SIG-M5 treated with dmso at 0.1 percent for 504 hours (cell line): Measurements from ENCODE around the gene ZNHIT1.

Source experiments
- DNase-seq: peaks from one replicate; lab custom pipeline; 2025; ENCODE audit not compliant: unreplicated experiment; lab: John Stamatoyannopoulos, UW

The ZNHIT1 gene

GRCh38 chr7:101216860-101217387 is 1.0 kb upstream of the ZNHIT1 start:
- DNase-seq: no peak

GRCh38 chr7:101218236-101219125 is 516 bp downstream of the ZNHIT1 start:
- DNase-seq: no peak

GRCh38 chr7:101220295-101220694 is 2.3 kb downstream of the ZNHIT1 start:
- no peak for DNase-seq

DNA sequence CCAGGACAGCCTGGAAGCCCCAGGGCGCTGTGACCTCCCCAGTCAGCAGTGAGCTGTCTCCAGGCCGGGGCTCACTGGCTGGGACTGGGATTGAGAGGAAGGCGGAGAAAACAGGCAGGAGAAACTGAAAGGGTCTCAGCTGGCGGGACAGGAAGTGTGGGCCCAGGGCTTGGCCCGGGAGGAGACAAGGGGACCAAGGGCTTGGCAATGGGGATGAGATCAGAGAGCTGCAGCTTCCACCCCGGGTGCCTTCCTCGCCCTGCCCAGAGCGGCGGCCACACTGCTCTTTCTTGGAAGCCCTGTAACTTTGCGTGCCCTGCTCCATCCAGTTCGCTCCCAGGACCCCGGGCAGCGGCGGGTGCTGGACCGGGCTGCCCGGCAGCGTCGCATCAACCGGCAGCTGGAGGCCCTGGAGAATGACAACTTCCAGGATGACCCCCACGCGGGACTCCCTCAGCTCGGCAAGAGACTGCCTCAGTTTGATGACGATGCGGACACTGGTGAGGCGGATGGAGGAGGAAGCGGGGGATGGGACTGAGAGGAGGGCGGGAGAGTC is 4.4 kb downstream of the ZNHIT1 start:
- DNase-seq: no peak

DNA sequence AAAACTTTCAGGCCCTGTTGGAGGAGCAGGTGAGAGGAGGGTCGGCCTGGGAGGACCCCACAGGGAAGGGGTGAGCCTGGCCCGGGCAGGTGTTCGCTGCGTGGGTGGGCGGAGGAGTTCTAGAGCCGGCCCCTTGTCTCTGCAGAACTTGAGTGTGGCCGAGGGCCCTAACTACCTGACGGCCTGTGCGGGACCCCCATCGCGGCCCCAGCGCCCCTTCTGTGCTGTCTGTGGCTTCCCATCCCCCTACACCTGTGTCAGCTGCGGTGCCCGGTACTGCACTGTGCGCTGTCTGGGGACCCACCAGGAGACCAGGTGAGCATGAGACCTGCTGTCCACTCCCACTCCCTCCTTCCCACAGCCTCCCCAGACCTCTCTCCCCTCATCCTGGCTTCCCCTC is 5.6 kb downstream of the ZNHIT1 start:
- no peak for DNase-seq

DNA sequence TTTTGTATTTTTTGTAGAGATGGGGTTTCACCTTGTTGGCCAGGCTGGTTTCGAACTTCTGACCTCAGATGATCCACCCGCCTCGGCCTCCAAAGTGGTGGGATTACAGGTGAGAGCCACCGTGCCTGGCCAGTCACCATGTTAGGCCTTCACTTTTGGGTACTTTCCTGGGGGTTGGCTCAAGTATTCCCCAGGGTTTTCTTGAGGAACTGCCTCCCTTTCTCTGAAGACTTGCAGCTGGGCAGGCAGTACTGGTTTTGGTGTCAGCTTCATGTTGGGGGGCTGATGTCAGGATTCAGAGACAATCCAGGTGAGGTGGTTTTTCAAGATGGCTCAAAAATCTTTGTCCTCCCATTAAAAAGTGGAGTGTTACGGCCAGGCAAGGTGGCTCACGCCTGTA is 7.7 kb downstream of the ZNHIT1 start:
- DNase-seq: no peak

DNA sequence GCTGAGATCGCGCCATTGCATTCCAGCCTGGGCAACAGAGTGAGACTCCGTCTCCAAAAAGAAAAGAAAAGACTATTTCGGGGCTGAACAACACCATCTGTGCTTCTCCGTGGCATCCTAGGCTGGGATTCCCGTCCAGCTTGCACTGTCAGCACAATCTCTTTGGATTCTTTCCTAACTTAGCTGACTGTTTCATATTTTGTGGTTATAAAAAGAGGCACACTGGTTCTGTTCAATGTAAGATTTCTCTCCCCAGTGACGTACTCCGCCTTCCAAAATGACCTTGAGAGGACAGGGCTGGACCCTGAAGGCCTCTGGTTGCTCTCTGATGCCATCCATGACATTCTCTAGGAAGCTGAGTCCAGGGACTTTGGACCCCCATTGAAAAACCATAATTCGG is 8.8 kb downstream of the ZNHIT1 start:
- DNase-seq: no peak

GRCh38 chr7:101231644-101232043 is 13.7 kb downstream of the ZNHIT1 start:
- DNase-seq: no peak

- DNase-seq: peak; percentile 28
Observed at GRCh38 chr7:101232141-101232850, 14.3 kb downstream of the ZNHIT1 start.

DNA sequence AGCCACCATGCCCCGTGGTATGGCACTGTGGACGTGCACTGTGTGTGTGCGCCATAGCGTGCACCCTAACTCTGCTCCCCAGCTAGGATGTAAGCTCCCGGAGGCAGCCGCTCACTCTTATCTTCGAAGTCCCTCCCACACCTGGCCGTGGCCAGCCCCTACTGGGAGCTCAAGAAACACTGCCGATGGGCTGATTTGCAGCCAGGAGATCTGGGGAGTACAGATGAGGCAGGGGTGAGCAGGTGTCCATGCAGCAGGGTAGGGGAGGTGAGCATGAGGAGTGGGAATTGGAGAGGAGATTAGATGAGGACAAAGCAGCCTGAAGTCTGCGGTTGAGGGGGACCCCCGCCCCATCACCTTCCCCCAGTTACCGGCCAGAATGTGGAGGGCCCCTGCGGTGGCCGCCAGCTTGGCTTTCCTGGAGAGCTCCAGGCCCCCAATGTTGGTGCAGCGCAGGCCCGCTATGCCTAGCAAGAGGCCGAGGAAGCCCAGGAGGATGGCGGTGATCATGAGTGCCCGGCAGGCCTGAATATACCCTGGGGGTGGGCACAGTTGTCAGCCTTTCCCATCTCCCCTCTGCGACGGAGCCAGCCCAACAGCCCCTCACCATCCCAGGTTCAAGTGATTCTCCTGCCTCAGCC is 16.1 kb downstream of the ZNHIT1 start:
- DNase-seq: no peak

DNA sequence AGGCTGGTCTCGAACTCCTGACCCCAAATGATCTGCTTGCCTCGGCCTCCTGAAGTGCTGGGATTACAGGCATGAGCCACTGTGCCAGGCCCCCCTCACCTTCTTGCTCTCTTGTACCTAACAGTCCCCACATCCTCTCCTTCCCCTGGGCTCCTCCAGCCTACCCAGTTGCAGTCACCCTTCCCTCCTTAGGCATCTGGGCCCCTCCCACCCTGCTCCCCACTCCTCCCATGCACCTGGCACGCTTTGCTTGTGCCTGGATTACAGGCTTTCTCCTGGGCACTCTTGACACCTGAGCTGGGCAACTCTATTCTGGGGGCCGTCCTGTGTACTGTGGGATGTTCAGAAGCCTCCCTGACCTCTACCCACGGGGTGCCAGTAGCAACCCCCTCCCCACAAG is 16.7 kb downstream of the ZNHIT1 start:
- no peak for DNase-seq

DNA sequence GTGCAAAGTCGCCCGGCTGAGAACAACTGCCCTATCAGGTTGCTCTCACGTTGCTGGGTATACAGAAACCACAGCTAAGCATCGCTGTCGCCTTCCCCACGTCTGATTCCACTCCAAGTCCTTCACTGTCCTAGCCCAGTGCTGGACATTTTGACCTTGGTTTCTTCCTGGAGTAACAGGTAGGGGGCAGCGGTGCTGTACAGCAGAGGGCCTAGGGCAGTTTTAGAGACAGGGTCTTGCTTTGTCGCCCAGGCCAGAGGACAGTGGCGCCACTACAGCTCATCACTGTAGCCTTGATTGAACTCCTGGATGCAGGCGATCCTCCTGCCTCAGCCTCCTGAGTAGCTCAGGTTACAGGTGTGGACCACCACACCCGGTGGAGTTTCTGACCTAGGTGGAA is 17.1 kb downstream of the ZNHIT1 start:
- DNase-seq: no peak

DNA sequence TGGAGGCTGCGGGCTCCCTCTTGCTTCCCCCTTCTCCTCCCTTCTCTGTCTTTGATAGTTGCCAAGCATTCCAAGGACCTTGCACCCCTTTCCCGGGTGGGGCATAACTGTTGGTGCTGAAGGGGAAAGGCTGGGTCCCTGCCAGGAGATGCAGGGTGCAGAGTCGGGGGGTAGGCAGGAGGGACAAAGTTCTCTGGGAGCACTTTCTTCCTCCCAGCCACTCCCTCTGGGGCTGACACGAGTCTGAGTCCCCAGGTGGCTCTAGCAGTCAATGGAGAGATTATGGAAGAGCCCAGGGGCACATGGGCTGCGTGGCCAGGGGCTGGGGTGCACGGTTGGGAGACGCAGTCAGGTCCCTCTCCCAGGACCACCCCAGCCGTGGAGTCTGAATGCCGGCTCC is 17.6 kb downstream of the ZNHIT1 start:
- DNase-seq: no peak

GRCh38 chr7:101236292-101236835 is 18.4 kb downstream of the ZNHIT1 start:
- DNase-seq: no peak

DNA sequence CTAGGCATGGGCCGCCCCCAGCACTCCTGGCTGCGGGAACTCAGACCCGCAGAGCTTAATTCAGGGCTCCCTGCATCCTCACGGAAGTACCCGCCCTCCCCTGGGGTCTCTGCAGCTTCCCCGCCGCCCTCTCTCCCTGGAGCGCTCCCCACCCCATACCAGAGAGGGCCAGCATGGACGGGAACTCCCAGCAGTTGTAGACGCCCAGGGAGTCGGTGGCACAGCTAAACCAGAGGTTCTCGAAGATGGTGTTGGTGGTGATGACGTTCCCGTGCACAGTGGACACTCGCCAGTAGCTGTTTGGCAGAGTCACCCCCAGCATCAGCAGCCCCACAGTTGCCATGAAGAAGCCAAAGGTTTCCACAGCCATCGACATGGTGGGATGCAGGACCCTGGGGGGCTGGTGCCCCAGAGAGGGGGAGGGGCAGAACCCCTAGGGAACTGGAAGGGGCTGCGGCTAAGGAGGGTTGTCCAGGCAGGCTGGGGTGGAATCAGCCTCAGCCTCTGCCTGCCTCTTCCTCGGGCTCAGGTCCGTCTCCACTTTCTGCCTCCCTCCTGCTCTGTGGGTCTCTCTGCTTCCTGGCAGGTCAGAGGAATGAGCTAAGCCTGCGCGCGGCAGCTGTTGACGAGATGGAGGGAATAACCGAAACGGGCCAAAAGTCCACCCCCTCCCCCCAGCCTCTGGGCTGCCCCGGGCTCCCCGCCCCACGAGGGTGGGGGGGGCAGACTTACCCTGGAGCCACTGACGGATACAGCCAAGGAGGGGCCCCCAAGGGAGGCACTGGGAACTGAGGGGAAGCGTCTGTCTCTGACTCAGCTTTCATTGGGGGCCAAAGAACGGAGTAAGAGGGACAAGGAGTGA is 19.5 kb downstream of the ZNHIT1 start, which contains the start of gene CLDN15:
Gene CLDN15, minus strand, starts transcription at position 597 of the 862 bp plus-strand sequence. Its CDS starts 221 bp downstream, at position 376.
- no peak for DNase-seq

DNA sequence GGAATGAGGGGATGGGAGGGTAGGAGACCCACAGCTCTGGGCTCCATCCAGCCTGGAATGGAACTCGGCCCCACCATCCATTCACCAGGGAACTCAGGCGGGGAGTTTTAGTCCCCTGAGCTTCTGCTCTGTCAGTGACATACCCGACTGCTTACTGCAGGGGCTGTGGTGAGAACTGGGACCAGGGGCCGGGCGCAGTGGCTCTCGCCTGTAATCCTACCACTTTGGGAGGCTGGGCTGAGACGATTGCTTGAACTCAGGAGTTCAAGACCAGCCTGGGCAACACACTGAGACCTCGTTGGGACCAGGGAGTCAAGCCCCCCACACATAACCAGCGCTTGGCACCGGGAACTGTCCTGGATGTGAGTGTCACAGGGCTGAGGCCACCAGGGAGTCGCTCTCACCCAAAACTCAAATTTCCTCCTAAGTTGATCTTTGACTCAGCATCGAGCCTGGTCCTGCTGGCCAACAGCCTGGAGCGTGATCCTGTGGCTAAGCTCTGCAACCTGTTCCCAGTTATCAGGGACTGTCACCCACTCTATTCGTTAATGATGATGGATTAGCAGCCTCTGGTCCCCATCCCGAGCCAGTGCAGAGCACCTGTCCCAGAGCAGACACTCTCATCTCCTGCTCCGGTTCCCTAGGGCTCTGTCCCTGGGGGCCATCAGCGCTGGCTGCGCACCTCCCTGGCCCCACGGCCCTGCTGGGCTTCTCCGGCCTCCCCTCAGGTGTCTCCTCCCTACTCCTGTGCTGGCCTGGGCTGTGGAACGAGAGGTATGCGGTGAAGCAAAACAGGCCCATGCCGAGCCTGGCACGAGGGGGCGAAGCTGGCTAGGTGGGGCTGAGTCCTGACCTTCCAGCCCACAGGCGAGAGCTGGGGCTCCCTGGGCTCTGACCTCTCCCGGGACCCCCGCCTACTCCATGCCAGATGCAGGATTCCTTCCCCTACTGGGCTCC is 20.5 kb downstream of the ZNHIT1 start:
- no peak for DNase-seq

DNA sequence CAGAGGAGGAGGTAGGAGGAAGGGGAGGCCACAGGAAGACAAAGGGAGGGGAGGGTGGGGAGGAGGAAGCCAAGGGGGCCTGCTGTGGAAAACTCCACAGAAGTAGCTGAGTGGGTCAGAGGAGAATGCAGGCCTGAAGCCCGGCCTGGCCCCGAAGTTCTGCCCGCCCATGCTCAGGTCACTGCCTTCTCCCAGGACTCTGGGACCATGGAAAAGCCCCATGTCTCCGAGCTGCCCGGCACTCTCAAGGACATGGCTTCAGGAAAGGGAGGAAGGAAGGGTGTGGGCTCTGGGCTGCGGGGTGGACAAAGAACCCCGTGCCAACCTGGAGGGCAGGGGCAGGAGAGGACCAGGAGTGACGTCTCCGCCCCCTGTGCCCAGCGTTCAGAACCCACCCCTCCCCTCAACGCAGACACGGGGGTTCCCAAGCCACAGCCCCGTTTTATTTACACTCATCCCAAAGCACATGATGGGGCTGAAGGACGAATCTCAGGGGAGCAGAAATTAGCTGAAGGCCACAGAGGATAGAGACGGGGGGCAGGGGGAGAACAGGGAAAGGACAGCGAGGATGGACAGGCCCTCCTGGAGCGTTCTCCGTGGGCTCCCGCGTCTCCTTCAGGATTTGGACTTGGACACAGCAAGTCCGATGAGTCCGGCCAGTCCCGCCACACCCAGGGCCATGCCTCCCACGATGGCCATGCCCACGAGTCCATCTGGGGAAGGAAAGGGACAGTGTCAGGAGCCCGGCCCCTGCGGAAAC is 21.4 kb downstream of the ZNHIT1 start:
- no peak for DNase-seq

- no peak for DNase-seq
Observed at GRCh38 chr7:101239951-101240220, 21.9 kb downstream of the ZNHIT1 start.
